Cardiac septum (tissue), 1 donor: ENCODE data around the gene GHRHR. TPM values are rescaled to one million over a fixed set of nuclear protein-coding genes. Genes with fewer than 3 reads are reported as not detected.

ENCODE experiments used
- DNase-seq: peaks from one replicate; pipeline ENCODE4 v3.0.0-alpha.2; 2020; ENCODE audit warnings: low spot score
- intact Hi-C: fragments of 100-400 bp; cut with DNase I; formaldehyde crosslinking; loops from one replicate; pipeline ENCODE4 v1.14.0; 2022
- total RNA-seq: library from RNA; stranded (reverse); fragmentation: NEBNext Ultra II Directional; extraction: Animal tissue kit (Norgen Biotek cat#: 25700); gene quantifications from one replicate; pipeline ENCODE4 v1.2.1, GENCODE V29; 2021
- donor health status: DM: no; HTN: no; CAD: no.

The GHRHR gene
- total RNA-seq, 1 donor from 2014 or later = not detected

DNA sequence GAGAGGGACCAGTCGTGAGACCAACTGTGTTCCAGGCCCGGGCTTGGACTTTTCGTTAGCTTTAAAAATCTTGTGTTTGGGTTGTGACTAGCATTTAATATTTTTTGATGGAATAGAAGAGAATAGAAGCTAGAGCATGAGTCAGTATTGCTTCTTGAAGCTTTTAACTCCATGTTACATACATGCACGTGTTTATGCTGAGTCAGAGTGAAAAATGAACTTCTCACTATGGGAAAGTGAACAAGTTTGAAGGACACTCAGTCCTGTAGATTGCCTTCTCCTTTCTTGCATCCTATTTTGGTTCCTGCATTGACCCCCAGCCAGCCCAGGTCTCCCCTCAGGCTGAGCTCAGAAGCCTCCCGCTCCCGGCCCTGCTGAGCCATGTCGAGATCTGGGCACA is 31.8 kb downstream of the GHRHR start:
- intact Hi-C loops = no loop called here
- DNase-seq = no peak

DNA sequence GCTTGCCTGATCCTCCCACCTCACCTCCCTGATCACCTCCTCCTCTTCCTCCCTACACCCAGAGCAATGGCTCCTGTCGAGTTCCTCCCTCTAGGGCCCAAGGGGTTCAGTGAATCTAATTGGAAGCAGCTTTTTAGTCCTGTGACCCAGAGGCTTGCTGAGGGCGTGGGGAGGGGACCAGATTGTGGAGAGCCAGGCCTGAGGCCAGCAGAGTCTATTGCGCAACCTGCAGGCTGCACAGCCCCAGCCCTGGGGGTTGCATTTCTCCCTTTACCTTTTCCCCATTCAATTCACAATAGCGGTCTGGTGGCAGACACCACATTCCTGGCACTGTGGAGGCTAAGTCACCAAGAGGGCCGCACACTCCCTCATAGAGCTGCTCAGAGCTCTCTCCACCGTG is 32.5 kb downstream of the GHRHR start:
- DNase-seq = no peak
- intact Hi-C loops = no loop called here

DNA sequence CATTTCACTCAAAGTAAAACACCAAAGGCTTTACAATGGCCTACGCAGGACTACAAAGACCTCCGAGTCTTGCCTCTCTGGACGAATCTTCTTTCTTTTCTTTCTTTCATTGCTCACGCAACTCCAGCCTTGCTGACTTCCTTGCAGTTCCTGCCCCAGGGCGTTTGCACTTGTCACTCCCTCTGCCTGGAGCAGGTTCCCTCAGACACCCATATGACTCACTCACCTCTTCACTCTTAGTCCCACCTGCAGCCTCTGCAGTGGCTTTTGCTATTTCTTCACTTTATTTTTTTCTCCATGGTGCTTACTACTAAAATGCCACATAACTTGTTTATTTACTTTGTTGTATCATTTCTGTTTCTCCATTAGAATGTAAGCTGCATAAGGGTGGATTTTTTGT is 33.1 kb downstream of the GHRHR start:
- intact Hi-C loops = no loop called here
- no peak for DNase-seq

DNA sequence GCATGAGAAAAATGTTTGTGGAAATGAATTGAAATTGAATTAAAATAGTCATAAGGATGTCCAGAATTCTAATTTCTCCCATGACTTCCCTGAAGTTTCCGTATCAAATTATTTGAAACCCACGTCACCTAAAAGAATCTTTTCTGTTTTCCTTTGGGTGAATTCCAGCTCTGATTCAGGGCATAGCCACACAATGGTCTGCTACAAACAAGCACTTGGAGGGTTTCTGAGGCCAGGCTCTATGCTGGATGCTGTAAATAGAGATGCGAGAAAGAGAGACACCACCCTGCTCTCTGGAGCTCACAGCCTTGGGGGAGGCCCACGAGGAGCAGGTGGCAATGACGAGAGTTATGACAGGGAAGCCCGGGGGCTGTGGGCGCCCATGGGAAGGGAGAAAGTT is 33.6 kb downstream of the GHRHR start:
- DNase-seq = no peak
- intact Hi-C loops = no loop called here

DNA sequence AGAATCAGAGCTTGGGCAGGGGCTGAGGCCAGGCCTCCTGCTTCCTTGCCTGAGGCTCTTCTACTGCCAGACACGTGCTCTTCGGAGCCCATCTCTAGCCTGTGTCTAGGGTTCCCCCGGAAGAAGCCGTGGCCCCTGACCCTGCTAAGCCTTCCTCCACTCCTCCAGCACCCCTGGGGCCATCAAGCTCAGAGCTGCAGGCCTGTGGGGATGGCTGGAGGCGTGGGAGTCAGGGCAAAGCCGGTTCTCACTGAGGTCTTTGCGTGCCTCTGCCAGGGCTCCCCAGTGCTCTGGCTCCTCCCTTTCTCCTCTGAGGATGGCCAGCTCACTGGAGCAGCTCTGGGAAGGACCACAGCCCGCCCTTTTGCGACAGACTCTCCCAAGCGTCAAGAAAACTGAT is 34.4 kb downstream of the GHRHR start:
- no peak for DNase-seq
- intact Hi-C loops = no loop called here

DNA sequence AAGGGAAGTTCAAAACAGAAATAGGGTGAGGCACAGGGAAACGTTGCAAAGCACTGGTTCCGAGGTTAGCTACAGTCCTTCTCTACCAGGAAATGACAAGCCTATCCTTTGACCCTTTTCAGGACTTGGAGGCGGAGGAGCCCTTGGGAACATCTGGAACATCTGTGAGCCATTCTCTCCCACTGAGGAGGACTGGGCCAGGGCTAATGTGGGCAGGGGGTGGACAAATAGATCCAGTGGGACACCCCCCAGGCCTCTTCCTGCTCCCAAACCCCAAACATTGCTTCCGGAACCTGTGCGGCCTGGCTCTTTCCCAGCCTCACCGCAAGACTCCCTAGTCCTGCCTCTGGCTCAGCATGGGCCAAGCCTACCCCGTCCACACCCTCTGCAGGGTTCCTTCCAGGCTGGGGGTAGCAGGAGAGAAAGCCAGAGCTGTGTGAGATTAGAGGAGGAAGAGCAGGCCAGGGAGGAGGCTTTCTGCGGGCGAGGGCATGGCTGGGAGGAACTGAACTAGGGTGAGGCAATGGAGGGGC is 36.5 kb downstream of the GHRHR start:
- intact Hi-C loops = no loop called here
- DNase-seq = no peak

DNA sequence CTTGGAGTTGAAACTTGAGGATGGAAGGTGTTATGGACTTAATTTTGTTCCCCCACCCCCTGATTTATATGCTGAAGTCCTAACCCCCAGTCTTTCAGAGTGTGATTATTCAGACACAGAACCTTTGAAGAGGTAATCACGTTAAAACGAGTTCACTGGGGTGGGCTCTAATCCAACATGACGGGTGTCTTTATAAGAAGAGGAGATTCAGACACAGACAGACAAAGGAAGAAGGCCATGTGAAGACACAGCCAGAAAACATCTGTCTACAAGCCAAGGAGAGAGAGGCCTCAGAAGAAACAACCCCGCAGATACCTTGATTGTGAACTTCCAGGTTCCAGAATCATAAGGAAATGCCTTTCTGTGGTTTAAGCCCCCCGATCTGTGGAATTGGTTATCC is 37.0 kb downstream of the GHRHR start:
- intact Hi-C loops = no loop called here
- no peak for DNase-seq

DNA sequence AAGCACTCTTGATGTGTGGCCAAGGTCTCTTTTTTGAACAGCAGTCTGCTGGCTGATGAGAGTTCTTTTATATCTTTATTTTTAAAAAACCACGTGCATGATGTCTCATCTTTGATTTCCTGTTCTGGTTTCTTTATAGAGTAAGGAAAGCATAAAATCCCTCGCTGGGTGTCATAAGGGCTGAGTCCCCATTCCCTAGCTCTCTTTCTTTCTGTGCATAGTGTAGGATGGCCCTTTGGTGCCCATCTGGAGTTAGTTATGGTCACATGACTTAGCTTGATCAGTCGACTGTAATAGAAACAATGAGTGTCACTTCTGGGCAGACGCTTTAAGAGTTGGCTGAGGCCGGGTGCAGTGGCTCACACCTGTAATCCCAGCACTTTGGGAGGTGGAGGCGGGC is 38.5 kb downstream of the GHRHR start:
- intact Hi-C loops = no loop called here
- no peak for DNase-seq

DNA sequence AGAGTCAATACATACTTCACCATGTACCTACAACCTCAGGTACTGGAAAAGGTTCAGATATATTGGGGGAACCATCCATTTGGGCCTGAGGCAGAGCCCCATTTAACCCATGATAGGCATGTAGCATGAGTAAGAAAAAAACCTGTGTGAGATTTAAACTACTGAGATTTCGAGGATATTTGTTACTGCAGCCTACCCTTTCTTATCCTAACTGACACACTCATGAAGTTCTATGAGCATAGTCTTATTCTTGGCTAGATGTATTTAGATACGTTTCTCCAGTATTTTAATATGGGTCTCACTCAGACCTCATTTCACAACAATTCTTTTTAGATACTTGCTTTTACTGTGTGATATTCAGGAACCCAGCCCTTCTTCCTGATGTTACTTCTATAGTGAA is 39.3 kb downstream of the GHRHR start:
- intact Hi-C loops = no loop called here
- DNase-seq = no peak

DNA sequence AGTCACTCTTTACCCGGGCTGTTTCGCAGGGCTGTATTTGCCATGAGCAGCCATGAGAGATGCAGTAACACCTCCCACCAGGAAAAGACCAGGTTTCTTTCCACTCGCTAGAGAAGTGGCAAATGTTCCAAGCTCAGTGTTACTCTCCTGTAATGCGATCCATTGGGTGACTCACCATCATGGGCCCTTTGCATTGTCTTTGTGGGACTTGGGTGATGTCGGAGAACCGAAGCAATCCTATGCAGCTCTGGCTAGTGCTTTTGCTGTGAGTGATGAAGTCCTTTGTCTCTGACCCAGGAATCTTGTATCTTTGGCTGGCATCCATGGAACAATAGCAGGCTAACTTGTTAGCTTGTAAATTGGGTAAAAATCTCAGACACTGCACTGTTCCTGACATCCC is 40.0 kb downstream of the GHRHR start:
- intact Hi-C loops = no loop called here
- DNase-seq = no peak

DNA sequence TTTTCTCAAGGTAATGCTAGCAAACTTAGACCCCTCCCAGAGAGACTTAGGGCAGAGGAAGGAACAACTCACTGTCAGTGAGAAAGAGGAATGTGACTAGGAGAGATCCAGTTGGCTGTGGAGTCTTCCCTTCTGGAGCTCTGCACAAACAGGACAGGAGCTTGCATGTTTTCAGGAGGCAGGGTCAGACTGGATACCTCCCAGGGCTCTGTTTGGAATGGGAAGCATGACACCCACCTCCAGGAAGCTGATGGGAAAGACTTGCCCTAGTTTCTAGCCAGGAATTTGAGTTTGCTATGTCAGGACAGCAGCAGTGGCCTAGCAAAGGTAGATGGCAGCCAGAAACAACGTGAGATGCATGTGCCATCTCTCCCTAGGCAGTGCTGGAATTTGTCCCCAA is 40.6 kb downstream of the GHRHR start:
- DNase-seq = no peak
- intact Hi-C loops = no loop called here

DNA sequence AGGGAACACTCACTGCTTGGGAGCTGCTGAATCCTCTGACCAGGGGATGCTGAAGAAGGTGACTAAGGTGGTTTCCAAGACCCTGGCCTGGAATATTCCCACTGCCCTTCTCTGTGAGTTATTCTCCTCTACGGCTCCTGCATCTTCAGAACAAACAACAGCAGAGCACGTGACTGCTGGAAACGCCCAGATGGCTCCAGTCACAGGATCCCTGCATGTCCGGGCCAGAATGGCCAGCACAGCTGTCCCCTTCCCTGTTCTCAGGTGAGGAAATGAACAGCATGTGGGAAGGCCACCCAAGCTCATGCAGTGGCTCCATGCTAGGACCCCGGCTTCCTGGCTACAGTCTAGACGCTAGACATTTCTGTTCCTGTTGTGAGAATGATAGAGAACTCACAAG is 43.1 kb downstream of the GHRHR start:
- intact Hi-C loops = no loop called here
- DNase-seq = no peak

DNA sequence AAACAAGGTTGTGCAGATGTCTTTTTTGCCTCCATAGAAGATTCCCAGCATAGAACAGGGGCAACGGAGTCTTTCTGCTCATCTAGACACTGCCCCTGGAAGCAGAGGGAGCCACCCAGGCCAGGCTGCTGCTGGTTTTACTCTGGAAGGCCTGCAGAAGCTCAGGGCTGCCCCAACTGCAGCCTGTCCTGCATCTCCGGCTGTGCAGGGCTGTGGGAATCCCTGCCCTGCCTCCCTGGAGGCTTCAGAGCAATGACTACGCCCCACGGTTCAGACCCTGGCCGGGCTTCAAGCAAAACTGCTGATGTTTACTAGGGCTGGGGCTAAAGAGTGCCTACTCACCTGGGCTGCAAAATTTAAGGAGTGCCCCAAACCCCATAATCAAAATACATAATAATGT is 43.9 kb downstream of the GHRHR start:
- intact Hi-C loops = no loop called here
- no peak for DNase-seq

DNA sequence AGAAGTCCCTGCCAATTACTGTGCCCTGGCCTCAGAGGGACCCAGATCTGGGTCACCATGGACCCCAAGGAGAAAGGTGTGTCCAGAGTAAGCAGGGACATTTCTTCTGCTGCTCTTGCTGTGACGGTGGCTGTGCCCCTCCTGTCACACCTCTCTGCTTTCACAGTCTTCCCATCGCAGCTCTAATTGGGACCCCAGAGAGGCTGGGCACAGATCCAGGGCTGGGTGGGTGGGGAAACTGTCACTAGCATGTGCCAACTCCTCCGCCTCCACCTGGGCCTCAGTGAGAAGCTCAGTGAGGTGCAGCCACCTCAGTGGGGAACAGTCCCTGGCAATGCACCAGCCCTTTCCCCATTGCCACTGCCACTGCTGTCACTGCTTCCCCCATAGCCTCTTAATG is 51.1 kb downstream of the GHRHR start:
- DNase-seq = no peak

DNA sequence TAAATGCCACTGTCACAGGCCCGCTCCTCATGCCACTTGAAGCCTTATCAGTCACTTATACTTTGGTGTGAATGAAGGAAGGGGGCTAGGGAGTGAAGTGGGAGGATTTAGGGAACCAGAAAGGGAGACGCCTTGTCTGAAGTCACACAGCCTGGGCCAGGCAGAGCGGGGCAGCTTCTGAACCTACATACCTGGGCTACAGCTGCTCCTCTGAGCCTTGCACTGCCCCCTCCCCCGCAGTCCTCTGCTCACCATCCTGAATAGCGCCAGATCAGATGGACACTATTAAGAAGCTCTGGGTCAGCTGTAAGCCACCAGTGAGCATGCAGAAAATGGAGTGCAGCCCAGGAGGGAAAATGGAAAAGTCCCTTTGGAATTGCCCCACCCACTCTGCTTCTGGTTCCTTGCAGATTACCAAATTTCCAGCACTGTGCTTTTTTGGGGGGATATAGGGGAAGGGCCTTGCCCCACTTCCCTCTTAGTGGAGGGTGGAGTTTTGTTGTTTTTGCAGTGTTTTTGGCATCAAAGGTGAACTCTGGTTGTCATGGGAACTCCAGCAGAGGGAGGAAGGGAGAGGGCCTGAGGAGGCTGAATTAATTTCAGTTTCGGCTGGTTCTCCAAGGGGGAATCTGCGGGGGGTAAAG is 53.4 kb downstream of the GHRHR start:
- intact Hi-C loops = no loop called here
- no peak for DNase-seq

More for the DNA sequence above, 51.1 kb downstream of the GHRHR start:
- intact Hi-C loops = no loop called here

DNA sequence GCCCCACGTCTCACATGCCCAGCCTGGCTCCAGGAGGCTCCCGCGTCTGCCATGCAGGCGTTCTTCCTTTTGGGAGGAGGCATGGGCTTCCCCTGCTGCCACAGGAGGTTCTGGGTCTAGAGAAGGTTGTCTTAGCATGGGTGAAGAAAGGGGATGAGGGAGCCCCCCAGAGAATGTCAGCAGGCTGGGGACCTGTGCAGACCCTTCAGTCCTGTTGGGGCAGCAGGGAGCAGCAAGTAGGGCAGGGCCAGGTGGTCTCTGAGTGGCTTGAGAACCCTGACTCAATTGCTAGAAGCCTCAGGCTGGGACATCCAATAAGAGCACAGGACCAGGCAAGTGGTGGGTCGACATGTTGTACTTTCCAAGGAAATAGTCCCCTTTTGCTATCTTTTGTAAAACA is 54.0 kb downstream of the GHRHR start:
- intact Hi-C loops = no loop called here
- DNase-seq = no peak

DNA sequence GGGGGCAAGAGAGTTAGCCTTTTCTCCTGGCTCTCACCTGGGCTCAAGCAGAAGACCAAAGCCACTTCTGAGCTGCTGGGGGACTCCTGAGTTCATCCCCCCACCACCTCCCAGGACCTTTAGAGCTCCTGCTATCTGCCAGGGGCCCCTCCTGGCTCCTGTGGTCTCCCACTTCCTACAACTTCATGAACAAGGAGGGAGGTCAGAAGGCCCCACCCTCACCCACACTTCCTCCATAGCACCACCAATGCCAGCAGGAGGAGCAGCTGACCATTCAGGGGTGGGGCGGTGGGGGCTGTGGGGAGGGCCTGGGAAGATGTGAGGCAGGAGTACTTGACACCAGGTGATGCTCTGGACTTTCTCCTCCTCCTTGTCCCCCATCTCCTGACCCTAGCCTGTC is 55.8 kb downstream of the GHRHR start:
- no peak for DNase-seq
- intact Hi-C loops = no loop called here

DNA sequence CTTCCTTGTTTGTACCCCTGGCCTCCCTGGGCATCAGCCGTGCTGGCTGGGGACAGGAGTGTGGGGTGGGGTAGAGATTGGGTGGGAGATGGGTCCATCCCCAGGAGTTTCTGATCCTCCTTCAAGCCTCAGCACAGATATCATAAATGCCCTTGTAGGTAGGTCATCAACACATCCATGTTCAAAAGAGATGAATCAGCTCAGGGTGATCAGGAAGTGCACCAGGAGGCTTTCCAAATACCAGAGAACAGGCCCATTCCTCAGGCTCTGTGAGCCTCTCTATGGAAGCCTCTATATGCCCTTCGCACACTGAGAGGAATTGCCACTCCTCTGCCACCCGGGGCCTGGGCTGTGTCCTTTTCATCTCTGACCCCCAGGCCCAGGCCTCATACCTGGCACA is 56.4 kb downstream of the GHRHR start:
- intact Hi-C loops = no loop called here
- no peak for DNase-seq

DNA sequence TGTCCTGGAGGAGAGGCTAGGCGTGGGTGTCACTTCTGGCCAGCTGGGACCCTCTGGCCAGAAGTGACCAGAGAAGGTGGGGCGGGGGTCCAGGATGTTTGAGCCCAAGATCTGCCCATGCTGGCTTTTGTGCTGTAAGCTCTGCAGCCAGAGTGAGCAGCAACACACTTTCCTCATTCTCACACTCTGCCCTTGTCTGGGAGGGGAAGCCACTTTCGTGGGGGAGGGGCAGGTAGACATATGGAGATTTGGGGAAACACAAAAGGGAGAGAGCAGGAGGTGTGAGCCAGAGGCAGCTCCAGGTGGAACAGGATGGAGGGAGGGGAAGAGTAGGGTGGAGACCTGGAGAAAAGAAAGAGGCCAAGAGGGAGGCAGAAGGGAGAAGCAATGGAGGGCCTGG is 56.9 kb downstream of the GHRHR start:
- DNase-seq = no peak
- intact Hi-C loops = no loop called here

DNA sequence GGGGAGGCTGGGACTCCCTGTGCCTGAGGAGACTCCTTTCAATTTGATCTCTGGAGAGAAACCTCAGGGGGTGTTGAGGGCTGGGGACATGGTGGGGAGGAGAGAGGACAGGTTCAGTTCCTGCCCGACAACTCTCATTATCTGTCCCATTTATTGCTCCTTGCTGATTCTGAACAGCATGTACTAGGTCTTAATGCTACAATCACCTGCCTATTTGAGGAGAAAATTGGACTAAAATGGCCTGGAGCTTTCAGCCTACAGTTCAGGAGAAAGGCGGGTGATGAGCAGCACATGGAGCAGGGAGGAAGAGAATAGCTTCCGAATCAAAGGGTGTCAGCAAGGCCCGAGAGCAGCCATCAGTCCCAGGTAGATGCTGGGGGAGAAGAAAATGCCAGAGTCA is 58.4 kb downstream of the GHRHR start:
- DNase-seq = no peak
- intact Hi-C loops = no loop called here

DNA sequence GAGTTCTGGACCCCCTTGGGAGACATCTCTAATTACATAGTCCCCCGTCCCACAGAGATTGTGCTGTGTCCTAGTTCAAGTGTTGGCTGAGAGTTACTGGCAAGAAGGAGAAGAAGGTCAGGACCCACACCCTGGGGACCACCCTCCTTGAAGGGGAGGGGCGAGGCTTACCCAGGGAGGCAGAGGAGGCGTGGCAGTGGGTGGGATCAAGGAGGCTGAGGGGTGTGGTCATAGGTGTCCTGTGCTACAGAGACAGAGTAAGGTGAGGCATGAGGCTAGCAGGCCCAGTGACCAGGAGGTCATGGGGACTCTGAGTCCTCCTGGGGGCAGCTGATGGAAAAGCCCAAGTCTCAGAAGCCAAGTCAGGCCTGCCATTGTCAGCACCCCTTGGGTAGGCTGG is 59.0 kb downstream of the GHRHR start:
- intact Hi-C loops = no loop called here
- no peak for DNase-seq

DNA sequence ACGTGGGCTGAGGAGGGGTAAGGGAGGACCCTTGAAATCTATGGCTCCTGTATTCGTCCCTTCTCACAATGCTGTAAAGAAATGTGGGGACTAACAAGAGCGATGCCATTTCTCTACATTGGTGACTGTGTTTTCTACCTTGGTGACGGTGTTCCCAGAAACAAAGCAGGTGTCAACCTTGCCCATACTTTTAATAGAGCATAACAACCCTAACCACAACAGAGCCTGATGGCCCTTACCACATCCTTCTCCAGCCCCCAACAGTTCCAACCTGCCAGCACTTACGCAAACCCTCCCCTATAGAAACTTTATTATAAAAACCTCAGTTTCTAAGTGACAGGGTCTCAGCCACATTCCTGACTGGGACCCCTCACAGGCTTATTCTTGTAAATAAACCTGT is 60.1 kb downstream of the GHRHR start:
- no peak for DNase-seq
- intact Hi-C loops = no loop called here
